ENCODE results near the gene HYI. TPM values are rescaled to one million over a fixed set of nuclear protein-coding genes. Genes with fewer than 3 reads are reported as not detected.
"Not testable (repeated sequence)": the region's sequence is repeated elsewhere in the genome, so short reads cannot be mapped to it uniquely, and the experiment has no call there.

Gene HYI
- total RNA-seq: 1 to 10 TPM; 4.2 to 5.8 (median 4.7) TPM

- Mint-ChIP-seq H3K9me3 (no peaks in the 10 kb centered on the region), H3K36me3 (ENCODE audit: insufficient read depth) (peaks cover 7% of the 10 kb centered on the region), H3K27me3 (ENCODE audit: low read depth) (peaks cover 15% of the 10 kb centered on the region), H3K4me3 (peak within 1 kb of the TSS; percentile 78), H3K4me1 (ENCODE audit: low read depth) (peaks cover 14% of the 10 kb centered on the region)
- DNase-seq: peak; percentile 43
- peak; percentile 73 to 74 for ATAC-seq
These were observed at the start of gene HYI for GRCh38 chr1:43453442-43454269. HYI (minus strand) TSS chr1:43453931; CDS start chr1:43453793, 138 bp downstream.

GRCh38 chr1:43501806-43502205 lies 48.1 kb upstream of the HYI start:
- not testable (repeated sequence) for H3K4me1 Mint-ChIP-seq (ENCODE audit: low read depth); DNase-seq; H3K36me3 Mint-ChIP-seq (ENCODE audit: insufficient read depth); H3K4me3 Mint-ChIP-seq; ATAC-seq; H3K9me3 Mint-ChIP-seq
- peaks cover 14% of the 10 kb centered on the region for H3K27me3 Mint-ChIP-seq (ENCODE audit: low read depth)

GRCh38 chr1:43499898-43500297 lies 46.2 kb upstream of the HYI start:
- H3K4me3 Mint-ChIP-seq: no peak overlapping the region
- peaks cover 16% of the 10 kb centered on the region for H3K27me3 Mint-ChIP-seq (ENCODE audit: low read depth)
- no peaks in the 10 kb centered on the region for H3K9me3 Mint-ChIP-seq
- no peaks in the 10 kb centered on the region for H3K36me3 Mint-ChIP-seq (ENCODE audit: insufficient read depth)
- H3K4me1 Mint-ChIP-seq (ENCODE audit: low read depth): no peaks in the 10 kb centered on the region
- DNase-seq (no peak), ATAC-seq (no peak)

- no peak for ATAC-seq
- Mint-ChIP-seq H3K4me3 (no peak overlapping the region), H3K36me3 (ENCODE audit: insufficient read depth) (no peaks in the 10 kb centered on the region), H3K9me3 (peaks cover 6% of the 10 kb centered on the region), H3K27me3 (ENCODE audit: low read depth) (peaks cover 13% of the 10 kb centered on the region), H3K4me1 (ENCODE audit: low read depth) (no peaks in the 10 kb centered on the region)
- no peak for DNase-seq
These were observed 41.5 kb upstream of the HYI start for GRCh38 chr1:43495204-43495603.

- DNase-seq (no peak), ATAC-seq (no peak)
- no peaks in the 10 kb centered on the region for H3K36me3 Mint-ChIP-seq (ENCODE audit: insufficient read depth)
- peaks cover 17% of the 10 kb centered on the region for H3K9me3 Mint-ChIP-seq
- no peaks in the 10 kb centered on the region for H3K4me1 Mint-ChIP-seq (ENCODE audit: low read depth)
- peaks cover 8% of the 10 kb centered on the region for H3K27me3 Mint-ChIP-seq (ENCODE audit: low read depth)
- H3K4me3 Mint-ChIP-seq: no peak overlapping the region
These were observed 40.1 kb upstream of the HYI start for GRCh38 chr1:43493661-43494450.

GRCh38 chr1:43492826-43493225 lies 39.1 kb upstream of the HYI start:
- Mint-ChIP-seq H3K4me1 (ENCODE audit: low read depth) (no peaks in the 10 kb centered on the region), H3K27me3 (ENCODE audit: low read depth) (peaks cover 8% of the 10 kb centered on the region), H3K36me3 (ENCODE audit: insufficient read depth) (no peaks in the 10 kb centered on the region), H3K9me3 (peaks cover 22% of the 10 kb centered on the region), H3K4me3 (no peak overlapping the region)
- ATAC-seq (no peak), DNase-seq (no peak)

GRCh38 chr1:43491061-43491460 lies 37.3 kb upstream of the HYI start:
- no peak for ATAC-seq

GRCh38 chr1:43488165-43488564 lies 34.4 kb upstream of the HYI start:
- H3K27me3 Mint-ChIP-seq (ENCODE audit: low read depth): peaks cover 2% of the 10 kb centered on the region
- peaks cover 1% of the 10 kb centered on the region for H3K36me3 Mint-ChIP-seq (ENCODE audit: insufficient read depth)
- H3K9me3 Mint-ChIP-seq: peaks cover 28% of the 10 kb centered on the region
- ATAC-seq (no peak), DNase-seq (no peak)
- H3K4me3 Mint-ChIP-seq: no peak overlapping the region
- no peaks in the 10 kb centered on the region for H3K4me1 Mint-ChIP-seq (ENCODE audit: low read depth)

More at GRCh38 chr1:43491061-43491460, 37.3 kb upstream of the HYI start:
- Mint-ChIP-seq H3K4me1 (ENCODE audit: low read depth) (no peaks in the 10 kb centered on the region), H3K36me3 (ENCODE audit: insufficient read depth) (peaks cover 1% of the 10 kb centered on the region), H3K9me3 (peaks cover 28% of the 10 kb centered on the region), H3K4me3 (no peak overlapping the region), H3K27me3 (ENCODE audit: low read depth) (peaks cover 8% of the 10 kb centered on the region)
- DNase-seq: no peak

GRCh38 chr1:43484367-43484766 lies 30.6 kb upstream of the HYI start:
- Mint-ChIP-seq H3K36me3 (ENCODE audit: insufficient read depth) (peaks cover 1% of the 10 kb centered on the region), H3K9me3 (peaks cover 16% of the 10 kb centered on the region), H3K27me3 (ENCODE audit: low read depth) (peaks cover 8% of the 10 kb centered on the region), H3K4me1 (ENCODE audit: low read depth) (peaks cover 3% of the 10 kb centered on the region), H3K4me3 (no peak overlapping the region)
- ATAC-seq (no peak), DNase-seq (no peak)

GRCh38 chr1:43482215-43482614 lies 28.5 kb upstream of the HYI start:
- Mint-ChIP-seq H3K36me3 (ENCODE audit: insufficient read depth) (peaks cover 1% of the 10 kb centered on the region), H3K9me3 (peaks cover 3% of the 10 kb centered on the region), H3K4me1 (ENCODE audit: low read depth) (peaks cover 3% of the 10 kb centered on the region), H3K27me3 (ENCODE audit: low read depth) (peaks cover 11% of the 10 kb centered on the region), H3K4me3 (no peak overlapping the region)
- DNase-seq: no peak
- no peak for ATAC-seq

GRCh38 chr1:43481491-43481890 lies 27.8 kb upstream of the HYI start:
- Mint-ChIP-seq H3K9me3 (no peaks in the 10 kb centered on the region), H3K4me3 (no peak overlapping the region), H3K27me3 (ENCODE audit: low read depth) (peaks cover 17% of the 10 kb centered on the region), H3K4me1 (ENCODE audit: low read depth) (peaks cover 3% of the 10 kb centered on the region), H3K36me3 (ENCODE audit: insufficient read depth) (no peaks in the 10 kb centered on the region)
- no peak for ATAC-seq
- no peak for DNase-seq

GRCh38 chr1:43479414-43479813 lies 25.7 kb upstream of the HYI start:
- ATAC-seq: no peak
- Mint-ChIP-seq H3K4me3 (no peak overlapping the region), H3K27me3 (ENCODE audit: low read depth) (peaks cover 17% of the 10 kb centered on the region)

GRCh38 chr1:43477716-43478115 lies 24.0 kb upstream of the HYI start:
- Mint-ChIP-seq H3K4me3 (no peak overlapping the region), H3K36me3 (ENCODE audit: insufficient read depth) (no peaks in the 10 kb centered on the region), H3K27me3 (ENCODE audit: low read depth) (peaks cover 17% of the 10 kb centered on the region), H3K9me3 (no peaks in the 10 kb centered on the region), H3K4me1 (ENCODE audit: low read depth) (peaks cover 3% of the 10 kb centered on the region)
- ATAC-seq: no peak
- no peak for DNase-seq

More at GRCh38 chr1:43479414-43479813, 25.7 kb upstream of the HYI start:
- Mint-ChIP-seq H3K4me1 (ENCODE audit: low read depth) (peaks cover 3% of the 10 kb centered on the region), H3K9me3 (no peaks in the 10 kb centered on the region), H3K36me3 (ENCODE audit: insufficient read depth) (no peaks in the 10 kb centered on the region)
- no peak for DNase-seq

GRCh38 chr1:43475611-43476401 lies 22.1 kb upstream of the HYI start:
- not testable (repeated sequence) for H3K4me3 Mint-ChIP-seq; ATAC-seq; H3K9me3 Mint-ChIP-seq; H3K4me1 Mint-ChIP-seq (ENCODE audit: low read depth); DNase-seq; H3K36me3 Mint-ChIP-seq (ENCODE audit: insufficient read depth)
- H3K27me3 Mint-ChIP-seq (ENCODE audit: low read depth): peaks cover 17% of the 10 kb centered on the region
